ENCODE data around the gene SCAMP4. TPM values are rescaled to one million over a fixed set of nuclear protein-coding genes. Genes with fewer than 3 reads are reported as not detected.

Gene SCAMP4
- total RNA-seq, 1 experiment from 2014 or later = 28.0 TPM

GRCh38 chr19:1967087-1967608 is 61.9 kb downstream of the SCAMP4 start:
- in situ Hi-C loops (cut with HindIII; ENCODE audit: low pct_unique_long_range_greater_than_20kb, low sequenced_read_pairs) = no loop called here

GRCh38 chr19:1968279-1969175 is 63.3 kb downstream of the SCAMP4 start:
- in situ Hi-C loops (cut with HindIII; ENCODE audit: low pct_unique_long_range_greater_than_20kb, low sequenced_read_pairs) = no loop called here
- no peak for DNase-seq (ENCODE audit: low read depth)

More at GRCh38 chr19:1967087-1967608, 61.9 kb downstream of the SCAMP4 start:
- no peak for DNase-seq (ENCODE audit: low read depth)

- no peak for DNase-seq (ENCODE audit: low read depth)
- in situ Hi-C loops (cut with HindIII; ENCODE audit: low pct_unique_long_range_greater_than_20kb, low sequenced_read_pairs) = no loop called here
These were observed 64.2 kb downstream of the SCAMP4 start for GRCh38 chr19:1969176-1970002.

GRCh38 chr19:1970003-1970805 is 65.0 kb downstream of the SCAMP4 start:
- DNase-seq (ENCODE audit: low read depth) = no peak
- in situ Hi-C loops (cut with HindIII; ENCODE audit: low pct_unique_long_range_greater_than_20kb, low sequenced_read_pairs) = no loop called here

- in situ Hi-C loops (cut with HindIII; ENCODE audit: low pct_unique_long_range_greater_than_20kb, low sequenced_read_pairs) = no loop called here
- DNase-seq (ENCODE audit: low read depth) = no peak
These were observed 65.8 kb downstream of the SCAMP4 start for GRCh38 chr19:1970806-1971502.

GRCh38 chr19:1974381-1975161 is 69.4 kb downstream of the SCAMP4 start:
- in situ Hi-C loops (cut with HindIII; ENCODE audit: low pct_unique_long_range_greater_than_20kb, low sequenced_read_pairs) = no loop called here
- DNase-seq (ENCODE audit: low read depth) = no peak

GRCh38 chr19:1975162-1975480 is 69.9 kb downstream of the SCAMP4 start:
- no peak for DNase-seq (ENCODE audit: low read depth)
- in situ Hi-C loops (cut with HindIII; ENCODE audit: low pct_unique_long_range_greater_than_20kb, low sequenced_read_pairs) = no loop called here

Other genes starting within 250 kb of the SCAMP4 start
- not detected in 2 replicates for gene ONECUT3, start 151.9 kb upstream of the SCAMP4 start, total RNA-seq (2014; rRNA removed; shearing (Covaris generic); ENCODE audit: low replicate concordance)
- 5.3 and 11.9 TPM in 2 replicates for gene ATP8B3, start 93.1 kb upstream of the SCAMP4 start, total RNA-seq (2014; rRNA removed; shearing (Covaris generic); ENCODE audit: low replicate concordance)
- gene REXO1, start 56.9 kb upstream of the SCAMP4 start, total RNA-seq (2014; rRNA removed; shearing (Covaris generic); ENCODE audit: low replicate concordance) = 10.5 and 14.4 TPM in 2 replicates
- gene KLF16, start 41.8 kb upstream of the SCAMP4 start, total RNA-seq (2014; rRNA removed; shearing (Covaris generic); ENCODE audit: low replicate concordance) = 9.6 and 15.9 TPM in 2 replicates
- 51.1 and 58.3 TPM in 2 replicates for gene ABHD17A, start 19.9 kb upstream of the SCAMP4 start, total RNA-seq (2014; rRNA removed; shearing (Covaris generic); ENCODE audit: low replicate concordance)
- gene ADAT3, start within 50 bp of the SCAMP4 start, total RNA-seq (2014; rRNA removed; shearing (Covaris generic); ENCODE audit: low replicate concordance) = 4.2 and 4.7 TPM in 2 replicates
- gene CSNK1G2, start 35.8 kb downstream of the SCAMP4 start, total RNA-seq (2014; rRNA removed; shearing (Covaris generic); ENCODE audit: low replicate concordance) = 32.9 and 42.3 TPM in 2 replicates
- 56.1 and 65.3 TPM in 2 replicates for gene BTBD2, start 110.3 kb downstream of the SCAMP4 start, total RNA-seq (2014; rRNA removed; shearing (Covaris generic); ENCODE audit: low replicate concordance)
- gene MKNK2, start 145.8 kb downstream of the SCAMP4 start, total RNA-seq (2014; rRNA removed; shearing (Covaris generic); ENCODE audit: low replicate concordance) = 72.0 and 78.8 TPM in 2 replicates
- 13.3 and 28.9 TPM in 2 replicates for gene MOB3A, start 190.9 kb downstream of the SCAMP4 start, total RNA-seq (2014; rRNA removed; shearing (Covaris generic); ENCODE audit: low replicate concordance)
- gene IZUMO4, start 191.5 kb downstream of the SCAMP4 start, total RNA-seq (2014; rRNA removed; shearing (Covaris generic); ENCODE audit: low replicate concordance) = not detected in 2 replicates
- 59.0 and 69.3 TPM in 2 replicates for gene AP3D1, start 246.2 kb downstream of the SCAMP4 start, total RNA-seq (2014; rRNA removed; shearing (Covaris generic); ENCODE audit: low replicate concordance)

All from Caki2 (cell line).